HG03095 (cell line): ENCODE data around the gene KATNIP.
"Not testable (repeated sequence)": the region's sequence is repeated elsewhere in the genome, so short reads cannot be mapped to it uniquely, and the experiment has no call there.

Experiments
- ATAC-seq: cut with Tn5 transposase; IDR thresholded peaks from one replicate; pipeline ENCODE4 v1.9.1; 2021; ENCODE audit warnings: moderate library complexity; ENCODE audit not compliant: unreplicated experiment

Gene KATNIP

GRCh38 chr16:27534256-27534655 lies 15.7 kb upstream of the KATNIP start:
- ATAC-seq: no peak

- no peak for ATAC-seq
Measured at GRCh38 chr16:27538528-27538927, 11.4 kb upstream of the KATNIP start.

- no peak for ATAC-seq
Measured at GRCh38 chr16:27539120-27539519, 10.8 kb upstream of the KATNIP start.

GRCh38 chr16:27539636-27540035 lies 10.3 kb upstream of the KATNIP start:
- no peak for ATAC-seq

- ATAC-seq: no peak
Measured at GRCh38 chr16:27543801-27544200, 6.1 kb upstream of the KATNIP start.

- ATAC-seq: no peak
Measured at GRCh38 chr16:27544671-27545070, 5.3 kb upstream of the KATNIP start.

GRCh38 chr16:27547134-27547533 lies 2.8 kb upstream of the KATNIP start:
- no peak for ATAC-seq

- ATAC-seq: no peak
Measured at GRCh38 chr16:27547851-27548250, 2.1 kb upstream of the KATNIP start.

GRCh38 chr16:27549464-27549745 lies 539 bp upstream of the KATNIP start:
- peak; percentile 25 for ATAC-seq

GRCh38 chr16:27550582-27550920 lies 607 bp downstream of the KATNIP start:
- ATAC-seq: no peak

GRCh38 chr16:27551036-27551435 lies 1.1 kb downstream of the KATNIP start:
- ATAC-seq: no peak

GRCh38 chr16:27556471-27556870 lies 6.5 kb downstream of the KATNIP start:
- no peak for ATAC-seq

GRCh38 chr16:27558434-27558833 lies 8.5 kb downstream of the KATNIP start:
- no peak for ATAC-seq

GRCh38 chr16:27558932-27559331 lies 9.0 kb downstream of the KATNIP start:
- ATAC-seq: no peak

GRCh38 chr16:27561216-27561615 lies 11.3 kb downstream of the KATNIP start:
- ATAC-seq: no peak

GRCh38 chr16:27564224-27564623 lies 14.3 kb downstream of the KATNIP start:
- ATAC-seq: no peak

GRCh38 chr16:27566417-27566816 lies 16.5 kb downstream of the KATNIP start:
- ATAC-seq: no peak

- no peak for ATAC-seq
Measured at GRCh38 chr16:27568077-27568476, 18.1 kb downstream of the KATNIP start.

GRCh38 chr16:27570986-27571385 lies 21.0 kb downstream of the KATNIP start:
- not testable (repeated sequence) for ATAC-seq

- ATAC-seq: no peak
Measured at GRCh38 chr16:27571433-27572326, 21.7 kb downstream of the KATNIP start.

GRCh38 chr16:27572711-27573110 lies 22.8 kb downstream of the KATNIP start:
- ATAC-seq: no peak

GRCh38 chr16:27576729-27577128 lies 26.8 kb downstream of the KATNIP start:
- ATAC-seq: no peak
